Keratinocyte (primary cell): ENCODE results near the gene ARHGAP10. TPM values are rescaled to one million over a fixed set of nuclear protein-coding genes. Genes with fewer than 3 reads are reported as not detected.

Experiments used
- DNase-seq: peaks from one replicate; pipeline ENCODE4 v3.0.0-alpha.2; 2011; ENCODE audit warnings: low read depth, missing footprints, low spot score
- FAIRE-seq: peaks from 2 replicates; lab custom pipeline; 2011; peaks lifted over from hg19 to GRCh38; lab: Jason Lieb, UNC
- H2AFZ ChIP-seq: 2 replicates; pipeline ENCODE4 v1.6.0; 2012; ENCODE audit warnings: low read length, control low read depth, inconsistent platforms; ENCODE audit not compliant: control insufficient read depth
- H3K27ac ChIP-seq: 2 replicates; pipeline ENCODE4 v1.5.1; 2011; ENCODE audit warnings: low read length; ENCODE audit not compliant: control insufficient read depth, insufficient read depth
- H3K27me3 ChIP-seq: 3 replicates; pipeline ENCODE4 v1.6.0; 2011; ENCODE audit warnings: low read length; ENCODE audit not compliant: control insufficient read depth, insufficient read depth; ENCODE audit errors: extremely low read depth
- H3K36me3 ChIP-seq, 2 experiments: 2 replicates in 1 of 2; 3 replicates in 1 of 2; pipeline ENCODE4 v1.5.1; 2011; ENCODE audit warnings: low read length in 2 of 2, mild to moderate bottlenecking in 1 of 2; ENCODE audit not compliant: control insufficient read depth in 2 of 2, insufficient read depth in 2 of 2; ENCODE audit errors: extremely low read depth in 1 of 2
- H3K4me1 ChIP-seq: 3 replicates; pipeline ENCODE4 v1.5.1; 2011; ENCODE audit warnings: low read length; ENCODE audit not compliant: control insufficient read depth, insufficient read depth; ENCODE audit errors: extremely low read depth
- H3K4me2 ChIP-seq: 3 replicates; pipeline ENCODE4 v1.6.0; 2011; ENCODE audit warnings: low read depth, low read length; ENCODE audit not compliant: control insufficient read depth, insufficient read depth; ENCODE audit errors: extremely low read depth
- H3K4me3 ChIP-seq, 3 experiments: fragments of 200-600 bp in 1 of 3; sonication (generic) in 1 of 3; 2 replicates in 2 of 3; 3 replicates in 1 of 3; pipeline ENCODE4 v1.5.1; 2011 to 2016; ENCODE audit warnings: low read length in 3 of 3, mild to moderate bottlenecking in 3 of 3, control low read depth in 2 of 3, inconsistent platforms in 1 of 3, low read depth in 1 of 3, mixed read lengths in 1 of 3, mixed run types in 1 of 3, moderate library complexity in 1 of 3; ENCODE audit not compliant: control insufficient read depth in 2 of 3, insufficient read depth in 2 of 3; ENCODE audit errors: extremely low read depth in 1 of 3
- H3K79me2 ChIP-seq: 2 replicates; pipeline ENCODE4 v1.6.0; 2012; ENCODE audit warnings: low read length; ENCODE audit not compliant: control insufficient read depth, insufficient read depth
- H3K9ac ChIP-seq: 3 replicates; pipeline ENCODE4 v1.6.0; 2011; ENCODE audit warnings: low read length; ENCODE audit not compliant: control insufficient read depth, insufficient read depth; ENCODE audit errors: extremely low read depth
- H3K9me1 ChIP-seq: 3 replicates; pipeline ENCODE4 v1.6.0; 2011; ENCODE audit warnings: low read length; ENCODE audit not compliant: control insufficient read depth, insufficient read depth; ENCODE audit errors: extremely low read depth
- H3K9me3 ChIP-seq: 2 replicates; pipeline ENCODE4 v1.5.1; 2012; ENCODE audit warnings: low read depth, low read length; ENCODE audit not compliant: control insufficient read depth
- H4K20me1 ChIP-seq: 3 replicates; pipeline ENCODE4 v1.6.0; 2011; ENCODE audit warnings: low read length; ENCODE audit not compliant: control insufficient read depth, insufficient read depth; ENCODE audit errors: extremely low read depth
- EZH2 ChIP-seq: IDR thresholded peaks from one replicate; pipeline ENCODE4 v1.6.1; 2012; ENCODE audit warnings: inconsistent platforms, mild to moderate bottlenecking, low read length, moderate library complexity
- dilution Hi-C: fragments of 300-500 bp; cut with MboI; formaldehyde crosslinking; loops from one replicate; pipeline ENCODE4 v1.7.0; 2020; ENCODE audit warnings: low sequenced_read_pairs; ENCODE audit not compliant: extremely low pct_ligation_motif_present
- polyA plus RNA-seq, 5 experiments: library from polyadenylated mRNA; depleted of rRNA in 3 of 5; stranded (reverse) in 3 of 5; stranded (forward) in 1 of 5; unstranded in 1 of 5; fragments of >200 nt; gene quantifications; 1 replicate in 1 of 5; 2 replicates in 3 of 5; 3 replicates in 1 of 5; pipeline versions ENCODE4 v1.2.1 to v1.2.3, GENCODE V29; 2011 to 2012; ENCODE audit warnings: missing spikeins in 2 of 5, low read depth in 1 of 5, low replicate concordance in 1 of 5
- TF ChIP-seq, protein P1 (sequence below), 3 experiments: IDR thresholded peaks in 1 of 3; conservative IDR thresholded peaks in 1 of 3; optimal IDR thresholded peaks in 1 of 3; 2 replicates in 2 of 3; 3 replicates in 1 of 3; pipeline versions ENCODE3 to v1.5.1; 2011; ENCODE audit warnings: low read length in 3 of 3, mild to moderate bottlenecking in 3 of 3, moderate library complexity in 2 of 3, control low read depth in 1 of 3, inconsistent platforms in 1 of 3; ENCODE audit not compliant: insufficient read depth in 2 of 3; ENCODE audit errors: extremely low read depth in 1 of 3

Gene ARHGAP10
- polyA plus RNA-seq, 1 donor (not counting 4 experiments of a cell fraction or from before 2014, with no cell fraction given): 18.7 TPM

DNA sequence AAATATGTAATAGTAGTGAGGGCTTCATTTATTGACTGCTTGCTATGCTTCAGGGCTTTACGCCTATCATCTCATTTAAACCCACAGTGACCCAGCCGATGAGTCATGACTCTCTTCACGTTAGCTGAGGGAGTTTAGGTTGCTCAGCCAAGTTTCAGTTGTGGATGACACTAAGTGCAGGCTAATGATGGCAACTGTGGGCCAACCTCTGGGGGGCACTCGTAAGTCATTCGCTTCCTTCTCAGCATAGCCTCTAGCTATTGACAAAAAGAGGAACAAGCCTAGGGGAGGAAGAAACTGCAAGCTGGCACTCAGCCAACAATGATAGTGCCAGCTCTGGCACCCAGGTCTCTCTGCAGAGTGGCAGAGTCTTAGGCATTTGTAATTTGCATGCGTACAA lies 325.0 kb downstream of the ARHGAP10 start:
- H3K36me3 ChIP-seq: no peaks in the 10 kb centered on the region
- FAIRE-seq: peak; percentile 75

DNA sequence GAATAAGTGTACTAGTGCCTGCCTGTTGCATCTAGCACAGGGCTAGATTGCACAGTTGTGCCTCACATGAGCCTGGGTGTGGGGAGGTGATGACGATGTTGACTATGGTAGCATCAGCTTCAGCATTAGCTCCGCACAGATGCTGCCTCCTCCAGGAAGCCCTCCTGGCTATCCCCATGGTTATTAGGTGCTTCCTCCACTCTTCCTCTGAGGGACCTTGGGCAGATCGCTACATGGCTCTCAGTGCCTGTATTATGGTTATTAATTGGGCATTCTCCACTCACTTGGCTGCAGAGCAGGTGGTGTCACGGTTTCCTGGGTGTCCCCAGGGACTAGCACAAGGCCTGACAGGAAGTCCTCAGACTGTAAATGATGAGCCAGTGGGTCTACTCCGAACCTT lies 325.6 kb downstream of the ARHGAP10 start:
- Histone ChIP-seq H3K9ac (no peak overlapping the region), H3K79me2 (no peaks in the 10 kb centered on the region), H3K4me1 (peaks cover 37% of the 10 kb centered on the region), H3K27ac (no peak overlapping the region), H3K4me2 (no peak overlapping the region), H3K9me1 (no peaks in the 10 kb centered on the region), H3K9me3 (no peaks in the 10 kb centered on the region), H4K20me1 (no peaks in the 10 kb centered on the region), H3K4me3 (no peak overlapping the region), H2AFZ (no peak overlapping the region), H3K36me3 (no peaks in the 10 kb centered on the region), H3K27me3 (no peaks in the 10 kb centered on the region)
- FAIRE-seq (no peak), DNase-seq (no peak)
- dilution Hi-C loops: no loop called here
- TF ChIP-seq, protein P1, sequence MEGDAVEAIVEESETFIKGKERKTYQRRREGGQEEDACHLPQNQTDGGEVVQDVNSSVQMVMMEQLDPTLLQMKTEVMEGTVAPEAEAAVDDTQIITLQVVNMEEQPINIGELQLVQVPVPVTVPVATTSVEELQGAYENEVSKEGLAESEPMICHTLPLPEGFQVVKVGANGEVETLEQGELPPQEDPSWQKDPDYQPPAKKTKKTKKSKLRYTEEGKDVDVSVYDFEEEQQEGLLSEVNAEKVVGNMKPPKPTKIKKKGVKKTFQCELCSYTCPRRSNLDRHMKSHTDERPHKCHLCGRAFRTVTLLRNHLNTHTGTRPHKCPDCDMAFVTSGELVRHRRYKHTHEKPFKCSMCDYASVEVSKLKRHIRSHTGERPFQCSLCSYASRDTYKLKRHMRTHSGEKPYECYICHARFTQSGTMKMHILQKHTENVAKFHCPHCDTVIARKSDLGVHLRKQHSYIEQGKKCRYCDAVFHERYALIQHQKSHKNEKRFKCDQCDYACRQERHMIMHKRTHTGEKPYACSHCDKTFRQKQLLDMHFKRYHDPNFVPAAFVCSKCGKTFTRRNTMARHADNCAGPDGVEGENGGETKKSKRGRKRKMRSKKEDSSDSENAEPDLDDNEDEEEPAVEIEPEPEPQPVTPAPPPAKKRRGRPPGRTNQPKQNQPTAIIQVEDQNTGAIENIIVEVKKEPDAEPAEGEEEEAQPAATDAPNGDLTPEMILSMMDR (optimal IDR thresholded peaks at IDR 0.05 in 1 of 3, IDR thresholded peaks at IDR 0.05 in 1 of 3, conservative IDR thresholded peaks at IDR 0.05 in 1 of 3; ENCODE audit: extremely low read depth in 1 of 3, insufficient read depth in 2 of 3, low read length in 3 of 3): no peak
- TF ChIP-seq EZH2: no peak

More for the DNA sequence above, 325.0 kb downstream of the ARHGAP10 start:
- dilution Hi-C loops: no loop called here
- TF ChIP-seq, protein P1 (optimal IDR thresholded peaks at IDR 0.05 in 1 of 3, IDR thresholded peaks at IDR 0.05 in 1 of 3, conservative IDR thresholded peaks at IDR 0.05 in 1 of 3; ENCODE audit: extremely low read depth in 1 of 3, insufficient read depth in 2 of 3, low read length in 3 of 3): peak; percentile 37 to 69 (median 41)
- TF ChIP-seq EZH2: no peak
- Histone ChIP-seq H3K9me1 (no peaks in the 10 kb centered on the region), H3K27ac (no peak overlapping the region), H3K9me3 (no peaks in the 10 kb centered on the region), H3K9ac (no peak overlapping the region), H3K79me2 (no peaks in the 10 kb centered on the region), H3K4me2 (no peak overlapping the region), H3K27me3 (no peaks in the 10 kb centered on the region), H2AFZ (no peak overlapping the region), H3K4me1 (peaks cover 37% of the 10 kb centered on the region), H3K4me3 (no peak overlapping the region), H4K20me1 (no peaks in the 10 kb centered on the region)
- DNase-seq: peak; percentile 69
